DMS79 treated with DMSO at 0.1 percent for 48 hours (cell line): ENCODE results near the gene ZNF326.
"Not testable (repeated sequence)": the region's sequence is repeated elsewhere in the genome, so short reads cannot be mapped to it uniquely, and the experiment has no call there.

Source experiments
- DNase-seq: peaks from one replicate; lab custom pipeline; 2025; lab: John Stamatoyannopoulos, UW

Gene ZNF326

DNA sequence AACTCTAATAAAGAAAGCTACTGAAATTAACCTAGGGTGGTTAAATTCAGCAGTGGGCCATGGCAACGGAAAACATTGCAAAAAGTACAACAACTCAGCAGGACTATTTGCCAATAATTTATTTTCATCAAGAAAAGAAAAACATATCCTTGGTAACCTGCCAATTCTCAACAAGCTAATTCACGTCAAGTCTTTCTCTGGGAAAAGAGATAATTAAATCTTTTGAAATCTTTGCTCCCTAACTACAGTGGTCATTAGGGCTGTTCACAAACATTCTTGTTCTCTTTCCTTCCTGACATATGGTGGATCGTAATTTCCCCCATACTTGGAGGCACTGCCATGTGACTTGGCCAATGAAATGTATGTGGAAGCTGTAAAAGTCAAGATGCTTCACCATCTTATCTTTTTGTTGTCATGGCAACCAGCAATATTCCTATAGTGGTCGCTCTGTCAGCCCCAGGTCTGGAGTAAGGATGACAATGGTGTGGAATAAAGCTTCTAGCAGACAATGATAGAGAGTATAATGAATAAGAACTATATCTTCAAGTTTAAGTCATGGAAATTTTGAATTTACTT is 29.6 kb upstream of the ZNF326 start:
- DNase-seq = peak; percentile 43

GRCh38 chr1:89966656-89967055 is 28.3 kb upstream of the ZNF326 start:
- DNase-seq = no peak

- no peak for DNase-seq
These were observed 23.3 kb upstream of the ZNF326 start for GRCh38 chr1:89971600-89971999.

DNA sequence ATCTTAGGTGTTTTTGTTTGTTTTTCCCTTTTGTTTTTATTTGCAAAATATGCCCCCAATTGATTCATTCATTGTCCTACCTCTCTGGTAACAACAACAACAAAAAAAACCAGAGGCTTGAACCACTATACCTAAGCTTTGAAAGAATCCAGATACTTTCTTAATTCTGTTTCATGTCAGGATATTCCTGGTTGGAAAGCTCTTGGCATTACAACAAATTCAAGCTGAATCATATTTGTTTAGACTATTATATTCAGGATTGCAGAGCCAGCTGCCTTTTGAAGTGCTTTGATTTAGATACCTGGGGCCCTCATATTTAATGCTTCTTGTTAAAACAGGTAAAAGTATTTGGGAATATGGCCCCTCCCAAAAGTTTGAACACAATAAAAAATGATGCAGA is 22.9 kb upstream of the ZNF326 start:
- no peak for DNase-seq

DNA sequence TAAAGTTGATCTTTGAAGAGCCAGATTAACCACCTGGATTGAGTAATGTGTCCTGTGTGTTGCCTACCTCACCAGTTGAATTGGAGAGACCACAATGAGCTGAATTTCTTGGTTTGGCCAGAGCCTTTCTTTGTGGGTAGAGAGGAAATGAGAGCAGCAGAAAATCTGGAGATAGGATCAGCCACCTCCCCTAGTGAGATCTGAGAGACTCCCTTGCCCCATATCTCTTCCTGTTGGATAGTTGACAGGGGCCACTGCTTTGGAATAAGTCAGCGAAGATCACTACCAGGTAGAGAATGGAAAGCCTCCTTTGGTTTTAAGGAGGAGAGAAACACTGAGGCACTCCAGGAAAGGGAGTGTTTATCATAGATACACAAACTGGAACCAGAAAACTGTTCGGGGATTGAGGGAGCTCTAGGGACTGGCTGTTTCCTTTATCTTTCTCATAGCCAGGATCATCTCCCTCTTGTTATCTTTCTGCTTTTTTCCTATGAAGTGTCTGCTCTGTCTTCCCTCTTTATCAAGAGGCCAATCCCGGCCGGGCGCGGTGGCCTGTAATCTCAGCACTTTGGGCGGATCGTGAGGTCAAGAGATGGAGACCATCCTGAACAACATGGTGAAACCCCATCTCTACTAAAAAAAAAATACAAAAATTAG is 21.3 kb upstream of the ZNF326 start:
- DNase-seq = no peak

- no peak for DNase-seq
These were observed 20.7 kb upstream of the ZNF326 start for GRCh38 chr1:89974256-89974655.

DNA sequence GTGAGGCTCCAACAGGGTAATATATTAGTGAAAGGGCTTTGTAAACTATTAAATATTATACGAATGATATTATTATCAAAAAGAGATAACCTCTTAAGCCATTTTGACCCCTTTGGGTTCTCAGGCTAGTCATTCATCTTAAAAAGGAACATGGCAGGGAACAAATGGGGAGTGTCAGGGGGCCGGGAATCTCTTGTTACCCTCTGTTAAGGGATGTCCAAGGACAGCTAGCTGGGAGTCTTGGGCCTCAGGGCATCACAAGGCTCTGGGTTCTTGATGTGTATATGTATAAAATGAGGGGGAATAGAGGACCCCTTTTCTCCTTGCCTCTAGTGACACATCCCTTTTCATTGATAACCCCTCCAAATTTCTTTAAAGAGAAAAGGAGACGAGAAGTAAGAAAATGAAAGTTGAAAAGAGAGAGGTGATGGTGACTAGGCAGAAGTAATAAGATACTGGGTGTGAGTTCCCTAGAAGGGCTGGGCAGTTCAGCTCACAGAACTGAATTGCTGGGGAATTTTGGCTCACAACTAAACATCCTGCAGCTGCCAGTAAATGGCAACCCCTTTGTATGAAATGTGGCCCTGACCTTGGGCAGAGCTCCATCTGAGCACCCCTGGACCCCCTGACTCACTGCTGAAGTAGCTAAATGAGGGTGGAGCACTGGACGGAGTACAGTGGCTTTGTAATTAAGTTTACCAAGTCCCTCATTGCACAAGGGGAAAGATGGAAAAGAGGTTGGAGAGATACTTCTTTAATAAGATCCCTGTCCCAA is 20.0 kb upstream of the ZNF326 start:
- no peak for DNase-seq

DNA sequence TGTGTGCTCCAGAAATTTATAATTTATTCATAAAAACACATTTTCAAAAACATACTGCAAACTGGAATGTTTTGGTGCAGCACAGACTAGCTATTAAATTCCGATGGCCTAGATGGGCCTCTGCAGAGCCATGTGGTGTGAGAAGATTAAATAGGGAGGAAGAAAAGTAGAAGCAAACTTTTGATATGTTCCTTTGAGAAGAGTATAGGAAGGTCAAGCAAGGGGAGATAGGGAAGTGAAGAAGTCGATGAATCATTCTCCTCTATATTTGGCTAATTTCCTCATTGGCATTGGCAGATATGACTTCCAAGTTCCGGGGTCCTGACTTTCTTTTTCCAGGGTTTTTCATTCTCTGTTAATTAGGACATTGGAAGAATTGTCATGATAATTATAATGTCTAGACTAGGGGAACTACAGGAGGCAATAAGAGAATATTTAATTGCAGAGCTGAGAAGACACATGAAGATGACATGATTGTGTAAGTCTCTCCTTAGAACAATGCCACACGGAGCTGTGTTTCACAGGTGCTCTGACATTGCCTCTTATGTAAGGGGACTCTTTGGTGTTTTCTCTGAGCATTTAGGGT is 19.3 kb upstream of the ZNF326 start:
- DNase-seq = no peak

- DNase-seq = no peak
These were observed 16.2 kb upstream of the ZNF326 start for GRCh38 chr1:89978755-89979154.

DNA sequence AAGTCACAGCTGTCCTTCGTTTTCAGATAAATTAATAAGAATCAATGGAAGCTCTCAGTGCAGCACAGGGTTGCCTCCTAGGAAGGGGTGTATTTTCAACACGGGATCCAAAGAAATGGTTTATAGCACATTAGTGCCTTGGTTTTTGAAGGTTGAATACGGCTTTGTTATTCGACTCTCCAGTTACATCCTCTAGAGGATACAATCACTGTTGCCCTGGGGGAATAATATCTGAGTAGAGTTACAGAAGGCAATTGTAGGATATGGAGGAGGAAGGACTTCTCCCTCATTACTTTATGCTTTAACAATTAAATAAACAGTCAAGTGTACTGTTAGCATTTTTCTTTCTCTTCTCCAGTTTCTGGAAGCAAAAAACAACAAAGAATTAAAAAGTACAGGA is 14.3 kb upstream of the ZNF326 start:
- no peak for DNase-seq

DNA sequence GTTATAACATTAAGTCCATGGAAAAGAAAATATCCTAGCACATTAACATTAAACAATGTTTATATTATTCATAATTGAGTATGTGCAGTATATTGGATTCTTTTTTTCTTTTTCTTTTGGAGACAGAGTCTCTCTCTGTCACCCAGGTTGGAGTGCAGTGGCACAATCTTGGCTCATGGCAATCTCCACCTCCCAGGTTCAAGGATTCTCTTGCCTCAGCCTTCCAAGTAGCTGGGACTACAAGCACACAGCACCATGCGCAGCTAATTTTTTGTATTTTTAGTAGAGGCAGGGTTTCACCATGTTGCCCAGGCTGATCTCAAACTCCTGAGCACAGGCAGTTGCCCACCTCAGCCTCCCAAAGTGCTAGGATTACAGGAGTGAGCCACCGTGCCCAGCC is 12.1 kb upstream of the ZNF326 start:
- DNase-seq = not testable (repeated sequence)

DNA sequence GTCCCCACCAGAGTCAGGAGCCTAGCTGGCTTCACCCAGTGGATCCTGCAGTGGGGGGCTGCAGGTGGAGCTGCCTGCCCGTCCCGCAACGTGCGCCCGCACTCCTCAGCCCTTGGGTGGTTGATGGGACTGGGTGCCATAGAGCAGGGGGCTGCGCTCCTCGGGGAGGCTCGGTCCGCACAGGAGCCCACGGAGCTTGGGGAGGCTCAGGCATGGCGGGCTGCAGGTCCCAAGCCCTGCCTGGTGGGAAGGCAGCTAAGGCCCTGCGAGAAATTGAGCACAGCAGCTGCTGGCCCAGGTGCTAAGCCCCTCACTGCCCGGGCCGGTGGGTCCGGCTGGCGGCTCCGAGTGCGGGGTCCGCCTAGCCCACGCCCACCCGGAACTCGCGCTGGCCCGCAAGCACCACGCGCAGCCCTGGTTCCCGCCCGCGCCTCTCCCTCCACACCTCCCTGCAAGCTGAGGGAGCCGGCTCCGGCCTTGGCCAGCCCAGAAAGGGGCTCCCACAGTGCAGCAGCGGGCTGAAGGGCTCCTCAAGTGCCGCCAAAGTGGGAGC is 10.3 kb upstream of the ZNF326 start:
- not testable (repeated sequence) for DNase-seq

DNA sequence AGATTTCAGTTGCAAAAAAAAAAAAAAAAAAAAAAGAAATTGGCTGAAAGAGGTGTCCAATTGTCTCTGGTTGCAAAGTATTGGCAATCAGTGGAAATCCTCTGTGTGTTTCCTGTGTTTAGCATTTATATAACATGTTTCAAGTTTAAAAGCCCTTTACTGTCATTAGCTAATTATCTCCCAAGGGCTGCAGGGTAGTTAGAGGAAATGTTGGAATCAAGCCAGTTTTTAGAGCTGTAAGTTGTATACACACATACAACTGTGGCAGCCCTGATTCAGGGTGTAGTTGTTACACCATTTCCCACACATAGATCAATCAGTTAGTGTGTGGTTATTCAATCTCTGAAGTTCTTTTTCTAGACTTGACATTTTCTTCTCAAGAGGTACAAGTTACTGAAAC is 8.9 kb upstream of the ZNF326 start:
- peak; percentile 67 for DNase-seq

- peak; percentile 80 for DNase-seq
These were observed 7.6 kb upstream of the ZNF326 start for GRCh38 chr1:89987159-89987819.

GRCh38 chr1:89989099-89989498 is 5.8 kb upstream of the ZNF326 start:
- no peak for DNase-seq

- peak; percentile 14 for DNase-seq
These were observed 5.1 kb upstream of the ZNF326 start for GRCh38 chr1:89989799-89990198.

DNA sequence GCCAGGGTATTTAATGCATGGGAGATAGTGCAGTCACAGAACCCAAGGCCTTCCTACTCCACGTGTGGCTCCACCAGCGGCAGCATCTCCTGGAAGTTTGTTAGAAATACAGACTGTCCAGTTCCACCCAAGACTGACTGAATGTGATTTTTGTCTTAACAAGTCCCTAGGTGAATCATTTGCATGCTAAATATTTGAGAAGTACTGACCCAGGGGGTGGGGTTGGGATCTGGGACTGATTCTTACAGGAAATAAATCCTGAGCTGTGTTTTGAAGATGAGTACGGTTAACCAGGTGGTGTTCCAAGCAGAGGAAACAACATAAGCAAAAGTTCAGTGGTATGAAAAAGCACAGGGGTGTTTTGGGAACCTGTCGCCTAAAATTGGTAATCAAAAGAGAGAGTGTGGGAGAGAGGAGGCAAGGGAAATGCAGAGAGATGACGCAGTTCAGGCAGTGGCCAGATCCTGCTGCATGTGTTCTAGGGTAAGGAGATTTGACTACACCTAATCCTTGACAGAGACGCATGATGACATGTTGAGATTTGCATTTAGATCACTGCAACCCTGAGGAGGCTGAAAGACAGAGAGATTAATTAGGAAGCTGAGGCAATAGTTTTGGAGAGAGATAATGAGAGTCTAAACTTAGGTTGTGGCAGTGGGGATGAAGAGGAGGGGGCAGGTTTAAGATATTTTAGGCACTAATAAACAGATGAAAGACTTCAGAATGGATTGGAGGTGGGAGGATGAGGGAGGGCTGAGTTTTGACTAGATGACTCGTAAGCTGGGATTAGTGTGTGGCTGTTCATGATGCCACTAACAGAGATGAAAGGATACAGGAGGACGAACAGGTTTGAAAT is 3.7 kb upstream of the ZNF326 start:
- DNase-seq = no peak

GRCh38 chr1:89993541-89993940 is 1.4 kb upstream of the ZNF326 start:
- DNase-seq = no peak

DNA sequence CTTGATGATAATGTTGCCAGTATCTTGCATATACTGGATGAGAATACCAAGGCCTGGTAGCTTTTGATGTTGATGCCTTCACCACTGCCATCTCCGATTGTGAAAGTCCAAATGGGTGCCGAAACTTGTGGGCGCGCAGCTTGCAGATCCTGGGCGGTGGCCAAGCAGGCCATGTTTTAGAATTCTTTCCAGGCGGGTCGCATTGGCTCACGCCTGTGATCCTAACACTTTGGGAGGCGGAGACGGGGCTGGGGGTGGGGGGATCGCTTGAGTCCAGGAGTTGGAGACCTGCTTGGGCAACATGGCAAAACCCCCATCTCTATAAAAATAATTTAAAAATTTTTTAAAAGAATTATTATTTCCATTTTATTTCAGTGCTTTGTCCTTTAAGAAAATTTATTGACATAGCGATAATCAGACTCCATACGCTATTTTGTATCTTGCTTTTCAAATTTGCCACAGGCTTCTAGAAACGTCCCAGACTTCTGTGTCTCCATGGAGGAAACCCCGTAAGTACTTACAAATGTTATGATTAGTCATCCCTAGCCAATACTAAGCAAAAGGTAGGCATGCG is 592 bp upstream of the ZNF326 start:
- DNase-seq = no peak

DNA sequence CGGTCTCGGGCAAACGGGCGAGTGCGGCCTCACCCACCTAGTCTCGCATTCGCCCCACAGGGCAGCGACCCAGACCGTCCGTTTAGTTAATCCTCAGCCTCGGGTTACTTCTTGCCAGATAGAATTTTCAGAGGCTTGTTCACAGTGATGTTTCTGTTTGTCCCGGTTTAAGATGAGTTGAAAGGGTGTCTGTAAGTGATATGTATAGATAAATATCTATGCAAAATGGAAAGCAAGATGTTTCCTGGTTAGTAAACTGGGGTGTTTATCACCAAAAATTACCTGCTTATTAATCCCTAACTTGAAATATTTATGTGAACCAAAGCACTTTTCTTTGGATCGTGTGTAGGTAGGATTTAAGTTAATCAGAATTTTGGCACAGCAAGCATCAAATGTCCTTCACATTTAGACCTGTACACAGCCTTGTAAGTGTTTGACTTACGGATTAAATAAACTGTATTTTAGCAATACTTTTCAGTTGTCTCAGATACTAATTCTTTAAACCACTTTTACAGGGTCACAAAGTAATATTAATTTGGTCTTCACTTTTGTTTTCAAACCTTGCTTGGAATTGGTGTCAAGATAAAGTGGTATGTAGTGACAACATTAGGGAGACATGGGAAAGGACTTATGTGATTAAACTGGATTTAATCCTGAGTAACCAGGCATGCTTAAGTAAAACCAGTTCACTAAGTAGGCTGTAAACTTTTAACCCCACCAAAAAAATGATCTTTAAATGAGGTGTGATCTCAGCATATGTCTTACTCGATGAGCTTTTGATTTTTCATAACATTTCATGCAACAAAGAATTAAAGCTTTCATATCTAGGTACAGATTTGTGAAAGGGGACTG is 914 bp downstream of the ZNF326 start:
- DNase-seq = peak; percentile 53
